H1 (cell line): ENCODE measurements around the gene ENTPD6.

ENCODE experiments used
- ASH2L ChIP-seq: fragments of 200-600, 300-600 bp; sonication (generic); IDR thresholded peaks from one replicate; pipeline ENCODE4 v1.7.1; 2017; ENCODE audit warnings: low read length
- EZH2 ChIP-seq: fragments of 200-600 bp; sonication (generic); IDR thresholded peaks from 2 replicates; pipeline ENCODE4 v1.7.1; 2012; ENCODE audit warnings: low read depth, mild to moderate bottlenecking, moderate library complexity, low read length, inconsistent platforms; ENCODE audit not compliant: severe bottlenecking
- POLR2AphosphoS5 ChIP-seq: IDR thresholded peaks from 2 replicates; pipeline ENCODE4 v1.6.1; 2011; ENCODE audit warnings: low read depth, low read length
- RFX5 ChIP-seq: IDR thresholded peaks from 2 replicates; pipeline ENCODE4 v1.6.1; 2011; ENCODE audit warnings: low read depth, low read length, improper control_type of control experiment, borderline replicate concordance
- RNF2 ChIP-seq: fragments of 200-900, 300-1000 bp; sonication (generic); IDR thresholded peaks from 2 replicates; pipeline ENCODE4 v1.7.1; 2016; ENCODE audit warnings: borderline replicate concordance, low read depth, mild to moderate bottlenecking, antibody characterized with exemption, low read length; ENCODE audit not compliant: poor library complexity, severe bottlenecking; ENCODE audit errors: missing control alignments
- TAF7 ChIP-seq: optimal IDR thresholded peaks from 2 replicates; pipeline ENCODE3; 2011; ENCODE audit warnings: low read depth, mild to moderate bottlenecking, inconsistent platforms, low read length, moderate library complexity, borderline replicate concordance
- TCF12 ChIP-seq: IDR thresholded peaks from 2 replicates; pipeline ENCODE4 v1.6.1; 2011; ENCODE audit warnings: low read depth, mild to moderate bottlenecking, low read length
- ZNF274 ChIP-seq: IDR thresholded peaks from 2 replicates; pipeline ENCODE4 v1.7.0; 2012; ENCODE audit warnings: low read length, borderline replicate concordance; ENCODE audit errors: extremely low read depth
- TF ChIP-seq, protein P1 (sequence below), 3 experiments: IDR thresholded peaks; 1 replicate in 2 of 3; 2 replicates in 1 of 3; pipeline versions ENCODE4 v1.5.1 to v1.6.1; 2011; ENCODE audit warnings: low read length in 3 of 3, mild to moderate bottlenecking in 3 of 3, inconsistent platforms in 2 of 3, low read depth in 1 of 3, moderate library complexity in 1 of 3; ENCODE audit not compliant: insufficient read depth in 1 of 3; ENCODE audit errors: control extremely low read depth in 1 of 3

DNA sequence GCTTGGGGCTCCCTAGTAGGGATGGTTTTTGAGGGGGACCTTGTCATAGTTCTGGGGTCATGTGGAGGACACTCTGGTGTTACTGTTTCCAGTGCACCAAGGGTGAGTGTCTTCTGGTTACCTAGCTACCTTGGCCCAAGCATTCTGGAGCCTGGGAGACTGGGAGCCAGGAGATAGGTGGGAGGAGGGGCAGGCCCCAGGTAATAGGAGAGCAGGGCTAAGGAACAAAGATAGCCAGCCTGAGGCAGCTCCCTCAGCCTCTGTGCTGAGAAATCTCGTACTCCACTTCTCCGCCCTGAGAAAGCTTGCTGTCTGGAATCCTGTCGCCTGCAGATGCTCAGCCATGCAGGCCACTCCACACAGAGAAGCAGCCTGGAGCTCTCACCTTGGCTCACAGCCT, 8.3 kb upstream of the ENTPD6 start:
- TF ChIP-seq TCF12: no peak
- TF ChIP-seq, protein P1, sequence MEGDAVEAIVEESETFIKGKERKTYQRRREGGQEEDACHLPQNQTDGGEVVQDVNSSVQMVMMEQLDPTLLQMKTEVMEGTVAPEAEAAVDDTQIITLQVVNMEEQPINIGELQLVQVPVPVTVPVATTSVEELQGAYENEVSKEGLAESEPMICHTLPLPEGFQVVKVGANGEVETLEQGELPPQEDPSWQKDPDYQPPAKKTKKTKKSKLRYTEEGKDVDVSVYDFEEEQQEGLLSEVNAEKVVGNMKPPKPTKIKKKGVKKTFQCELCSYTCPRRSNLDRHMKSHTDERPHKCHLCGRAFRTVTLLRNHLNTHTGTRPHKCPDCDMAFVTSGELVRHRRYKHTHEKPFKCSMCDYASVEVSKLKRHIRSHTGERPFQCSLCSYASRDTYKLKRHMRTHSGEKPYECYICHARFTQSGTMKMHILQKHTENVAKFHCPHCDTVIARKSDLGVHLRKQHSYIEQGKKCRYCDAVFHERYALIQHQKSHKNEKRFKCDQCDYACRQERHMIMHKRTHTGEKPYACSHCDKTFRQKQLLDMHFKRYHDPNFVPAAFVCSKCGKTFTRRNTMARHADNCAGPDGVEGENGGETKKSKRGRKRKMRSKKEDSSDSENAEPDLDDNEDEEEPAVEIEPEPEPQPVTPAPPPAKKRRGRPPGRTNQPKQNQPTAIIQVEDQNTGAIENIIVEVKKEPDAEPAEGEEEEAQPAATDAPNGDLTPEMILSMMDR (IDR thresholded peaks at IDR 0.05; ENCODE audit: control extremely low read depth in 1 of 3, insufficient read depth in 1 of 3, low read depth in 1 of 3, low read length in 3 of 3): no peak
- TF ChIP-seq POLR2AphosphoS5: no peak
- TF ChIP-seq EZH2: no peak
- no peak for TF ChIP-seq RFX5
- TF ChIP-seq RNF2: no peak
- TF ChIP-seq ASH2L: no peak
- TF ChIP-seq ZNF274: no peak
- TF ChIP-seq TAF7: no peak
